HL-60 (cell line): Measurements from ENCODE around the gene PDE4DIP.
"Not testable (repeated sequence)": the region's sequence is repeated elsewhere in the genome, so short reads cannot be mapped to it uniquely, and the experiment has no call there.

Source experiments
- GABPA ChIP-seq: IDR thresholded peaks from 2 replicates; pipeline ENCODE4 v1.6.1; 2012; ENCODE audit warnings: low read depth
- POLR2AphosphoS5 ChIP-seq: IDR thresholded peaks from 2 replicates; pipeline ENCODE4 v1.6.1; 2012; ENCODE audit warnings: low read depth
- TF ChIP-seq, protein P1 (sequence below): IDR thresholded peaks from one replicate; pipeline ENCODE4 v1.5.1; 2011; ENCODE audit warnings: low read length, control low read depth, inconsistent platforms; ENCODE audit not compliant: insufficient read depth
- TF ChIP-seq, protein P2 (sequence below): IDR thresholded peaks from 2 replicates; pipeline ENCODE4 v1.6.1; 2012; ENCODE audit warnings: low read depth; ENCODE audit not compliant: insufficient replicate concordance

DNA sequence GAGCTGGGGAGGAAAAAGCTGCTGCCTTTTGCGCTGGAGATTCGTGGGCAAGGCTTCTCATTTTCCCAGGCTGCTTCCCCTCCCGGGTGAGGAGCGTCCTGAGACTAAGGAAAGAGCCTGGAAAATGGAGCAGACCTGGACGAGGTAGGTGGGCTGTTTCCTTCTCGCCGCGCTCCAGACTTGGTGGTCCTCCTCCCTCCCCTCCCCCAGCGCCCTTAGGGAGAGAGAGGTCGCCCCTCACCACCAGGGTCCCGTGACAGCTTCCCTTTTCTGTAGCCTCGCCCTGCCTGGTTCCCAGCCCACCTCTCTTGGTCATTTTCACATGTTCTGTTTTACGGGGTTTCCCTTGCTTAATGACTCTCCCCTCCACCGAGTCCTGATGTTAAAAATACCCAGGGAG, 423 bp downstream of the PDE4DIP start:
- not testable (repeated sequence) for TF ChIP-seq POLR2AphosphoS5, GABPA
- TF ChIP-seq, protein P1, sequence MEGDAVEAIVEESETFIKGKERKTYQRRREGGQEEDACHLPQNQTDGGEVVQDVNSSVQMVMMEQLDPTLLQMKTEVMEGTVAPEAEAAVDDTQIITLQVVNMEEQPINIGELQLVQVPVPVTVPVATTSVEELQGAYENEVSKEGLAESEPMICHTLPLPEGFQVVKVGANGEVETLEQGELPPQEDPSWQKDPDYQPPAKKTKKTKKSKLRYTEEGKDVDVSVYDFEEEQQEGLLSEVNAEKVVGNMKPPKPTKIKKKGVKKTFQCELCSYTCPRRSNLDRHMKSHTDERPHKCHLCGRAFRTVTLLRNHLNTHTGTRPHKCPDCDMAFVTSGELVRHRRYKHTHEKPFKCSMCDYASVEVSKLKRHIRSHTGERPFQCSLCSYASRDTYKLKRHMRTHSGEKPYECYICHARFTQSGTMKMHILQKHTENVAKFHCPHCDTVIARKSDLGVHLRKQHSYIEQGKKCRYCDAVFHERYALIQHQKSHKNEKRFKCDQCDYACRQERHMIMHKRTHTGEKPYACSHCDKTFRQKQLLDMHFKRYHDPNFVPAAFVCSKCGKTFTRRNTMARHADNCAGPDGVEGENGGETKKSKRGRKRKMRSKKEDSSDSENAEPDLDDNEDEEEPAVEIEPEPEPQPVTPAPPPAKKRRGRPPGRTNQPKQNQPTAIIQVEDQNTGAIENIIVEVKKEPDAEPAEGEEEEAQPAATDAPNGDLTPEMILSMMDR: not testable (repeated sequence)
- TF ChIP-seq, protein P2, sequence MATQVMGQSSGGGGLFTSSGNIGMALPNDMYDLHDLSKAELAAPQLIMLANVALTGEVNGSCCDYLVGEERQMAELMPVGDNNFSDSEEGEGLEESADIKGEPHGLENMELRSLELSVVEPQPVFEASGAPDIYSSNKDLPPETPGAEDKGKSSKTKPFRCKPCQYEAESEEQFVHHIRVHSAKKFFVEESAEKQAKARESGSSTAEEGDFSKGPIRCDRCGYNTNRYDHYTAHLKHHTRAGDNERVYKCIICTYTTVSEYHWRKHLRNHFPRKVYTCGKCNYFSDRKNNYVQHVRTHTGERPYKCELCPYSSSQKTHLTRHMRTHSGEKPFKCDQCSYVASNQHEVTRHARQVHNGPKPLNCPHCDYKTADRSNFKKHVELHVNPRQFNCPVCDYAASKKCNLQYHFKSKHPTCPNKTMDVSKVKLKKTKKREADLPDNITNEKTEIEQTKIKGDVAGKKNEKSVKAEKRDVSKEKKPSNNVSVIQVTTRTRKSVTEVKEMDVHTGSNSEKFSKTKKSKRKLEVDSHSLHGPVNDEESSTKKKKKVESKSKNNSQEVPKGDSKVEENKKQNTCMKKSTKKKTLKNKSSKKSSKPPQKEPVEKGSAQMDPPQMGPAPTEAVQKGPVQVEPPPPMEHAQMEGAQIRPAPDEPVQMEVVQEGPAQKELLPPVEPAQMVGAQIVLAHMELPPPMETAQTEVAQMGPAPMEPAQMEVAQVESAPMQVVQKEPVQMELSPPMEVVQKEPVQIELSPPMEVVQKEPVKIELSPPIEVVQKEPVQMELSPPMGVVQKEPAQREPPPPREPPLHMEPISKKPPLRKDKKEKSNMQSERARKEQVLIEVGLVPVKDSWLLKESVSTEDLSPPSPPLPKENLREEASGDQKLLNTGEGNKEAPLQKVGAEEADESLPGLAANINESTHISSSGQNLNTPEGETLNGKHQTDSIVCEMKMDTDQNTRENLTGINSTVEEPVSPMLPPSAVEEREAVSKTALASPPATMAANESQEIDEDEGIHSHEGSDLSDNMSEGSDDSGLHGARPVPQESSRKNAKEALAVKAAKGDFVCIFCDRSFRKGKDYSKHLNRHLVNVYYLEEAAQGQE: not testable (repeated sequence)
